HepG2 (cell line): Measurements from ENCODE around the gene DDX1. TPM values are rescaled to one million over a fixed set of nuclear protein-coding genes. Genes with fewer than 3 reads are reported as not detected.
A peak's percentile ranks its signal among the peaks of the same experiment; 100 is the strongest.

Source experiments
- BCL6 ChIP-seq: IDR thresholded peaks from 2 replicates; pipeline ENCODE4 v1.6.1; 2016; ENCODE audit warnings: missing genetic modification reagents, missing compliant biosample characterization
- CBX1 ChIP-seq: IDR thresholded peaks from one replicate; pipeline ENCODE4 v1.6.1; 2016; ENCODE audit warnings: antibody characterized with exemption, low read depth
- CEBPG ChIP-seq: IDR thresholded peaks from 2 replicates; pipeline ENCODE4 v1.6.1; 2016
- CREB3 ChIP-seq: sonication (generic); formaldehyde crosslinking; IDR thresholded peaks from 2 replicates; pipeline ENCODE4 v1.5.0; 2020; ENCODE audit warnings: missing genetic modification reagents
- CREM ChIP-seq, 2 experiments: sonication (generic) in 1 of 2; formaldehyde crosslinking in 1 of 2; IDR thresholded peaks; 2 replicates each; pipeline versions ENCODE4 v1.4.0 to v1.6.1; 2016 to 2020; ENCODE audit warnings: antibody characterized with exemption in 1 of 2, mild to moderate bottlenecking in 1 of 2, missing genetic modification reagents in 1 of 2
- FOSL1 ChIP-seq: sonication (generic); formaldehyde crosslinking; IDR thresholded peaks from 2 replicates; pipeline ENCODE4 v1.9.0; 2021; ENCODE audit warnings: missing genetic modification reagents, borderline replicate concordance
- FOXA3 ChIP-seq: IDR thresholded peaks from 2 replicates; pipeline ENCODE4 v1.6.1; 2016; ENCODE audit warnings: missing genetic modification reagents, missing compliant biosample characterization
- FOXP1 ChIP-seq, 2 experiments: fragments of 450-650 bp in 1 of 2; IDR thresholded peaks; 2 replicates each; pipeline ENCODE4 v1.6.1; 2017 to 2018; ENCODE audit warnings: antibody characterized with exemption in 1 of 2
- HNF4A ChIP-seq: sonication (generic); formaldehyde crosslinking; IDR thresholded peaks from 2 replicates; pipeline ENCODE4 v1.4.0; 2020; ENCODE audit warnings: missing genetic modification reagents
- HNF4G ChIP-seq, 2 experiments: sonication (generic) in 1 of 2; formaldehyde crosslinking in 1 of 2; IDR thresholded peaks; 2 replicates each; pipeline versions ENCODE4 v1.4.0 to v1.6.1; 2011 to 2020; ENCODE audit warnings: borderline replicate concordance in 2 of 2, low read depth in 2 of 2, mild to moderate bottlenecking in 2 of 2, low read length in 1 of 2, missing genetic modification reagents in 1 of 2, moderate library complexity in 1 of 2
- MBNL3 ChIP-seq: fragments of 250-450 bp; sonication (Bioruptor Pico); conservative IDR thresholded peaks from 2 replicates; pipeline ENCODE4 v1.8.0; 2022; ENCODE audit warnings: mild to moderate bottlenecking, inconsistent platforms
- NR2F6 ChIP-seq, 2 experiments: IDR thresholded peaks; 2 replicates each; pipeline ENCODE4 v1.6.1; 2016; ENCODE audit warnings: antibody characterized with exemption in 1 of 2, mild to moderate bottlenecking in 1 of 2
- POGZ ChIP-seq: sonication (generic); formaldehyde crosslinking; IDR thresholded peaks from 2 replicates; pipeline ENCODE4 v1.4.0; 2020; ENCODE audit warnings: mild to moderate bottlenecking, missing genetic modification reagents
- RCOR2 ChIP-seq: IDR thresholded peaks from 2 replicates; pipeline ENCODE4 v1.6.1; 2016; ENCODE audit warnings: missing biosample characterization, missing genetic modification reagents
- RXRB ChIP-seq: IDR thresholded peaks from 2 replicates; pipeline ENCODE4 v1.6.1; 2016; ENCODE audit warnings: borderline replicate concordance, missing genetic modification reagents, missing compliant biosample characterization
- SNAPC5 ChIP-seq: sonication (generic); formaldehyde crosslinking; IDR thresholded peaks from 2 replicates; pipeline ENCODE4 v1.8.1; 2023; ENCODE audit warnings: mild to moderate bottlenecking, missing genetic modification reagents, borderline replicate concordance
- SOX6 ChIP-seq, 2 experiments: fragments of 450-650 bp in 1 of 2; sonication (generic) in 1 of 2; formaldehyde crosslinking in 1 of 2; IDR thresholded peaks; 2 replicates each; pipeline versions ENCODE4 v1.4.0 to v1.6.1; 2017 to 2020; ENCODE audit warnings: antibody characterized with exemption in 1 of 2, mild to moderate bottlenecking in 1 of 2, missing genetic modification reagents in 1 of 2
- TERF1 ChIP-seq: sonication (generic); formaldehyde crosslinking; IDR thresholded peaks from 2 replicates; pipeline ENCODE4 v1.8.0; 2022; ENCODE audit warnings: mild to moderate bottlenecking, missing genetic modification reagents, moderate library complexity
- YY1 ChIP-seq: IDR thresholded peaks from 2 replicates; pipeline ENCODE4 v1.6.1; 2011; ENCODE audit warnings: low read length, low read depth, moderate library complexity, mild to moderate bottlenecking; ENCODE audit not compliant: insufficient read depth, insufficient replicate concordance
- ZMYM2 ChIP-seq: sonication (generic); formaldehyde crosslinking; IDR thresholded peaks from 2 replicates; pipeline ENCODE4 v1.8.0; 2022; ENCODE audit warnings: mild to moderate bottlenecking, missing genetic modification reagents
- ZNF644 ChIP-seq: IDR thresholded peaks from 2 replicates; pipeline ENCODE4 v1.6.1; 2016; ENCODE audit warnings: low read depth
- ZNF710 ChIP-seq: sonication (generic); formaldehyde crosslinking; IDR thresholded peaks from 2 replicates; pipeline ENCODE4 v1.5.0; 2020; ENCODE audit warnings: mild to moderate bottlenecking, missing genetic modification reagents, borderline replicate concordance
- polyA plus RNA-seq, 8 experiments: library from polyadenylated mRNA; depleted of rRNA in 3 of 8; stranded (reverse) in 7 of 8; unstranded in 1 of 8; fragments of >200 nt; fragmentation: Illumina TruSeq in 4 of 8; extraction: Trizol in 4 of 8; gene quantifications; 2 replicates each; pipeline versions ENCODE4 v1.2.1 to v1.2.3, GENCODE V29; 2011 to 2016; ENCODE audit warnings: low read depth in 4 of 8, missing spikeins in 1 of 8, mixed read lengths in 1 of 8; ENCODE audit not compliant: insufficient read depth in 1 of 8
- total RNA-seq, 5 experiments: library from RNA; depleted of rRNA; stranded (reverse); fragments of >200 nt; fragmentation: Illumina TruSeq; extraction: Trizol; gene quantifications; 2 replicates each; pipeline ENCODE4 v1.2.3, GENCODE V29; 2016; ENCODE audit warnings: low read depth in 1 of 5

The DDX1 gene
- total and polyA plus RNA-seq, 2 of the 13 experiments (the other 11 are each of a cell fraction or from before 2014, with no cell fraction given) = 81.6 to 130 TPM

GRCh38 chr2:15641530-15641982, 49.9 kb downstream of the DDX1 start (continued):
- TF ChIP-seq CREB3 (CRISPR knock-in tag) (no peak), ZNF710 (CRISPR knock-in tag) (peak; percentile 71; the same call in 1 of the 2 replicates), RCOR2 (0 out of 2 replicates have a peak, but pooled peaks have one; percentile 50), NR2F6 (IDR thresholded peaks at IDR 0.05) (peak; percentile 39; the same call in 1 of the 2 replicates), NR2F6 (CRISPR knock-in tag; IDR thresholded peaks at IDR 0.05) (0 out of 2 replicates have a peak, but pooled peaks have one; percentile 13), FOXP1 (IDR thresholded peaks at IDR 0.05) (0 out of 2 replicates have a peak, but pooled peaks have one; percentile 33), FOXP1 (CRISPR knock-in tag; IDR thresholded peaks at IDR 0.05) (peak; percentile 44; the same call in 1 of the 2 replicates), CBX1 (no peak), FOSL1 (no peak), YY1 (no peak), TERF1 (CRISPR knock-in tag) (no peak), HNF4A (CRISPR knock-in tag) (peak; percentile 66), BCL6 (CRISPR knock-in tag) (peak; percentile 44; the same call in 1 of the 2 replicates), HNF4G (IDR thresholded peaks at IDR 0.05; ENCODE audit: borderline replicate concordance, low read depth, low read length) (peak; percentile 33; the same call in 1 of the 2 replicates), HNF4G (CRISPR knock-in tag; IDR thresholded peaks at IDR 0.05; ENCODE audit: borderline replicate concordance, low read depth) (no peak), SOX6 (IDR thresholded peaks at IDR 0.05) (no peak), SOX6 (CRISPR knock-in tag; IDR thresholded peaks at IDR 0.05) (peak; percentile 43; the same call in 1 of the 2 replicates), ZNF644 (0 out of 2 replicates have a peak, but pooled peaks have one; percentile 43), SNAPC5 (CRISPR knock-in tag) (no peak), CREM (IDR thresholded peaks at IDR 0.05) (peak; percentile 55), CREM (CRISPR knock-in tag; IDR thresholded peaks at IDR 0.05) (no peak), POGZ (CRISPR knock-in tag) (0 out of 2 replicates have a peak, but pooled peaks have one; percentile 24), RXRB (CRISPR knock-in tag) (peak; percentile 60), ZMYM2 (0 out of 2 replicates have a peak, but pooled peaks have one; percentile 10), MBNL3 (no peak), CEBPG (CRISPR knock-in tag) (peak; percentile 58; the same call in 1 of the 2 replicates), FOXA3 (CRISPR knock-in tag) (peak; percentile 62)
